DMS153 (cell line): ENCODE results near the gene MAPK8.
"Not testable (repeated sequence)": the region's sequence is repeated elsewhere in the genome, so short reads cannot be mapped to it uniquely, and the experiment has no call there.

Source experiments
- DNase-seq: peaks from one replicate; lab custom pipeline; 2025; lab: John Stamatoyannopoulos, UW

Gene MAPK8

DNA sequence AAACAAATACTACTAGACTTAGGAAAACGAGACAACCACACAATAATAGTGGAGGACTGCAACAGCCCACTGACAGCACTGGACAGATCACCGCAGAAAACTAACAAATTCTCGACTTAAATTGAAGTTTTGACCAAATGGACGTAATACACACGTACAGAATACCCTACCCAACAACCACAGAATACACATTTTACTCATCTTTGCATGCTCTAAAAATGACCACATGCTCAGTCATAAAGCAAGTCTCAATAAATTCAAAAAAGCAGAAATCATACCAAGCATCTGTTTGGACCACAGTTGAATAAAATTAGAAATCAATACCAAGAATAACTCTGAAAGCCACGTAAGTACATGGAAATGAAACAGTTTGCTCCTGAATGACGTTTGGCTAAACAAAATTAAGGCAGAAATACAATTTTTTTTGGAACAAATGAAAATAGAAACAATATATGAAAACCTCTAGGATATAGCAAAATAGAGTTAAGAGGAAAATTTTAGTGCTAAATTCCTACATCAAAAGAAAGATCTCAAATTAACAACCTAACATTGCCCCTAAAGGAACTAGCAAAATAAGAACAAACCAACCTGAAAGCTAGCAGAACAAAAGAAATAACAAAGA lies 30.6 kb downstream of the MAPK8 start:
- DNase-seq, result no peak

DNA sequence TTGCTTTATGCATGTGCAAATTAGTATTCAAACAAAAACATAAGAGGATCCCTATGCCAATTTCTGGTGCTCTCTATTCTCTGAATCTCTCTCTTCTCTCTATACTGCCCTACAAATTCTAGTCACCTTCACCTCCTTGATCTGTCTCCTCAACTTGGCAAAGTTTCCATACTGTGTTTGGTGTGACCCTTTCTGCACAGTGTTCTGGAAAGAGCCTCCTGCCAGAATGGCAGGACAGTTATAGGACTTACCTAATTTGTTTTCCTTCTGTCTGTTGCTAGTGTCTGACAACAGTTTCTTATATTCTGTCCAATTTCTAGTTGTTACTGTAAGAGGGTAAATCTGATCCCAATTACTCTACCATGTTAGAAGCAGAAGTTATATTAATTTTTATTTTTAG lies 34.3 kb downstream of the MAPK8 start:
- DNase-seq, result no peak

DNA sequence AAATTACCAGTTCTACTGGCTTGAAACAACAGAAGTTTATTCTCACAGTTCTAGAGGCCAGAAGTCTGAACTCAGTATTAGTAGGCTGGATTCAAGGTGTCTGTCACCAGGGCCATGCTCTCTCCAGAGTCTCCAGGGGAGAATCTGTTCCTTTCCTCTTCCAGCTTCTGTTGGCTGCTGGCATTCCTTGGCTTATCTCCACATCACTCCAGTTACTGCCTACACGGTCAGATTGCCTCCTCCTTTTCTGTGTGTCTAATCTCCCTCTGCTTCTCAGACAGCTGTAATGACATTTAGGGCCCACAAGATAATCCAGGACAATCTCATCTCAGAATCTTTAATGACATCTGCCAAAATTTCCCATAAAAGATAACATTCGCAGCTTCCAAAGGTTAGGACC lies 36.6 kb downstream of the MAPK8 start:
- no peak for DNase-seq

DNA sequence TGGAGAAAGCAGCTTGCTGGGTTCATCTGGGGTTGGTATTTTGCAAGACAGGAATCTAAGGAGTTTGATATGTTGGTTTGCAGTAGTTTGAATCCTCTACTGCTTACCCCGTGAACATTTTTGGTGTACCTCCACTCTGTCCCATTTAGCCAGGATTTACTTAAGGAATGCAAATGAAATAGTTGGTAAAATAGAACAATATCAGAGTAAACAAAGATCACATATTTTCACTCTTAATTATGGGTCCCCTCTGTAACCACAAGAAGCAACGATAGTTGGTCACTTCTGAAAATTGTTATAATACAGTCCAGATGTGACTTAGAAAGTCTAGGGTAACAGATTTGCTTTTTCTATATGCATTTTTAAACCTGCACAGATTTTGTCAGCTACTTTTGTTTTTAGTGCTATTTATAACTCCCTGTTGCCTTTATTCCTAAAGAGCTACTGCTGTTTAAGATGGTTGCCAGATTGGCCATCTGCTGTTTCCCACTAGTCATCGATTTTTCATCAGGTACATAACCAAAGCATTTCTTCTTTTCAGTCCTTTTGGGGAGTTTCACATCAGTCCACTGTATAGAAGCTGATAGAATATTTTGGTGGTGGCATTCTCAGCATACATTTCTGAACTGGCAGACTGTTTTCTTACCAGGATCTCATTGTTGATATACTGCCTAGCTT lies 37.6 kb downstream of the MAPK8 start:
- DNase-seq, result no peak

DNA sequence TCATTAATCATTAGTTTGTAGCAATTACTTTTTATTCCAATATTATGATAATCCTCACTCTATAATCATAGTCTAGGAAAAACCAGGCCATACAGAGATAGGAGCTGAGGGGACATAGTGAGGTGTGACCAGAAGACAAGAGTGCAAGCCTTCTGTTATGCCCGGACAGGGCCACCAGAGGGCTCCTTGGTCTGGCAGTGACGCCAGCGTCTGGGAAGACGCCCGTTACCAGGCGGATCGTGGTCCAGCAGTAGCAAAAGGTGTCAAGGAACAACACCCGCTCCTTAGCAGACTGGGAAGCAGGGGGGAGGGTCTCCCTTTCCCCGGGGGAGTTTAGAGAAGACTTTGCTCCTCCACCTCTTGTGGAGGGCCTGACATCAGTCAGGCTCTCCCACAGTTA lies 39.8 kb downstream of the MAPK8 start:
- DNase-seq, result not testable (repeated sequence)

DNA sequence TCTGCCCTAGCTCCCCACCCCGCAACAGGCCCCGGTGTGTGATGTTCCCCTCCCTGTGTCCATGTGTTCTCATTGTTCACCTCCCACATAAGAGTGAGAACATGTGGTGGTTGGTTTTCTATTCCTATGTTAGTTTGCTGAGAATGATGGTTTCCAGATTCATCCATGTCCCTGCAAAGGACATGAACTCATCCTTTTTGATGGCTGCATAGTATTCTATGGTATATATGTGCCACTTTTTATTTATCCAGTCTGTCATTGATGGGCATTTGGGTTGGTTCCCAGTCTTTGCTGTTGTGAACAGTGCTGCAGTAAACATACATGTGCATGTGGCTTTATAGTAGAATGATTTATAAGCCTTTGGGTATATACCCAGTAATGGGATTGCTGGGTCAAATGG lies 41.1 kb downstream of the MAPK8 start:
- DNase-seq, result not testable (repeated sequence)

DNA sequence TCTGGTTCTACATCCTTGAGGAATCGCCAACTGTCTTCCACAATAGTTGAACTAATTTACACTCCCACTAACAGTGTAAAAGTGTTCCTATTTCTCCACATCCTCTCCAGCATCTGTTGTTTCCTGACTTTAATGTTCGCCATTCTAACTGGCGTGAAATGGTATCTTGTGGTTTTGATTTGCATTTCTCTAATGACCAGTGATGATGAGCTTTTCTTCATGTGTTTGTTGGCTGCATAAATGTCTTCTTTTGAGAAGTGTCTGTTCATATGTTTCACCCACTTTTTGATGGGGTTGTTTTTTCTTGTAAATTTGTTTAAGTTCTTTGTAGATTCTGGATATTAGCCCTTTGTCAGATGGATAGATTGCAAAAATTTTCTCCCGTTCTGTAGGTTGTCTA lies 41.5 kb downstream of the MAPK8 start:
- DNase-seq, result not testable (repeated sequence)

DNA sequence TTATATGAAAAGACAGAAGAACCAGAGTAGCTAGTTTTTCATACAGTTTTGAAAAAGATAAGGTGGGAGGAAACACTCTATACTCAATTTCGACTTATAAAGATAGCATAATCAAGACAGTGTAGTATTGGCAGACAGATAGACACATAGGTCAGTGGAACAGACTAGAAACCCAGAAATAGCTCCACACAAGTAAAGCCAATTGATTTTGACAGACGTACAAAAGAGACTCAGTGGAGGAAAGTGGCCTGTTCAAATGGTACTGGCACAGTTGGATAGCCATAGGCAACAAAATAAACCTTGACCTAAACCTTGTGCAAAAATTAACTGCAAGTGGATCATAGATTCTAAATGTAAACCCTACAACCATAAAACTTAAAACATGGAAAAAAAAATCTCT lies 46.8 kb downstream of the MAPK8 start:
- DNase-seq, result no peak

DNA sequence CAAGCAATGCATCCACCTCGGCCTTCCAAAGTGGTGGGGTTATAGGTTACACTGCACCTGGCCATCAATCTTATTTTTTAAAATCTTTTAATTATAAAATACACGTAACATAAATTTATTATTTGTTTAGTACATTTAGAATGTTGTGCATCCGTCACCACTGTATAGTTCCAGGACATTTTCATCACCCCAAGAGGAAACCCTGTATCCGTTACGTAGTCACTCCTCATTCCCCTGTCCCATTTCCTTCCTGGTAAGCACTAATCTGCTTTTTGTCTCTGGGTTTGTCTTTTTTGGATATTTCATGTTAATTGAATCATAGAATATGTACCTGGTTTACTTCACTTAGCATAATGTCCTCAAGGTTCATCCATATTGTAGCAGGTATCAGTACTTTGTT lies 51.2 kb downstream of the MAPK8 start:
- DNase-seq, result no peak

DNA sequence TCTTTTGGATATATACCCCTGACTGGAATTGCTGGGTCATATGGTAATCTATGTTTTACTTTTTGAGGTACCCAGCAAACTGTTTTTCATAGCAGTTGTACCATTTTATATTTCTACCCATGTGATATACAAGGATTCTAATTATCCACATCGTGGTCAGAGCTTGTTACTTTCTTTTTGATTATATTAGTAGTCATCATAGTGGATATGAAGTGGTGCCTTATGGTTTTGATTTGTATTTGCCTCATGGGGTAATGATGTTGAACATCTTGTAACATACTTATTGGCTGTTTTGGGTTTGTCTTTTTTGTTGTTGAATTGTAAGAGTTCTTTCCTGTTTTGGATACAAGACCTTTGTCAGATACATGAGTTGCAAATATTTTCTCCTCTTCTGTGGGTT lies 51.7 kb downstream of the MAPK8 start:
- no peak for DNase-seq

DNA sequence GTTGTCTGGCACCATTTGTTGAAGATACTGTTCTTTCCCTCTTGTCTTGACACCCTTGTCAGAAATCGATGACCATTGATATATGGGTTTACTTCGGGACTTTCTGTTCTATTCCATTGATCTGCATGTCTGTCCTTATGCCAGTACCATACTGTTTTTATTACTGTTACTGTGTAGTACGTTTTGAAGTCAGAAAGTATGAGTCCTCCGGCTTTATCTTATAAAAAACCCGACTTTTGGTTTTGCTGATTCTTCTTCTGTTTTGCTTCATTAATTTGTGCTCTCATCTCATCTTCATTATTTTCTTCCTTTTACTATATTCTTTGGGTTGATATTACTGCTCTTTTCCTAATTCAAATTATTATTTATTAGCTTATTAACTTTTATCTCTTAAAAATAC lies 52.4 kb downstream of the MAPK8 start:
- no peak for DNase-seq

DNA sequence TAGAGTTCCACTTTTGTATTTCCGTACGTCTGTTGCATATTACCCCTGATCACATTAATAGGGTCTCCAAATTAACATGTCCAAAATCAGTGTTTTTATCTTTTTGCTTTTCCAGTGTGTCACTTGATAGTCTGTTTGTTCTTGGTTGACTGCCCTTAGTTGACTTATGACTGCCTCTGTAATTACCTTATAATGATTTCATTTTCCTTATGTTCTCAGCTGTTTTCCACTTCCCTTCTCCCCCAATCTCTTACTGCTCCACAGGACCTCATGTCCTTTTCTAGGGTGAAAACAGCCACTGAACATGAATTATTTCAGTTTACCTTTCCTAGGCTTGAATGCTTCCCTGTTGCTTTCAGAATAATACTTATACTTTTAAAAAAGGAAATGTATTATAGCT lies 54.7 kb downstream of the MAPK8 start:
- no peak for DNase-seq

DNA sequence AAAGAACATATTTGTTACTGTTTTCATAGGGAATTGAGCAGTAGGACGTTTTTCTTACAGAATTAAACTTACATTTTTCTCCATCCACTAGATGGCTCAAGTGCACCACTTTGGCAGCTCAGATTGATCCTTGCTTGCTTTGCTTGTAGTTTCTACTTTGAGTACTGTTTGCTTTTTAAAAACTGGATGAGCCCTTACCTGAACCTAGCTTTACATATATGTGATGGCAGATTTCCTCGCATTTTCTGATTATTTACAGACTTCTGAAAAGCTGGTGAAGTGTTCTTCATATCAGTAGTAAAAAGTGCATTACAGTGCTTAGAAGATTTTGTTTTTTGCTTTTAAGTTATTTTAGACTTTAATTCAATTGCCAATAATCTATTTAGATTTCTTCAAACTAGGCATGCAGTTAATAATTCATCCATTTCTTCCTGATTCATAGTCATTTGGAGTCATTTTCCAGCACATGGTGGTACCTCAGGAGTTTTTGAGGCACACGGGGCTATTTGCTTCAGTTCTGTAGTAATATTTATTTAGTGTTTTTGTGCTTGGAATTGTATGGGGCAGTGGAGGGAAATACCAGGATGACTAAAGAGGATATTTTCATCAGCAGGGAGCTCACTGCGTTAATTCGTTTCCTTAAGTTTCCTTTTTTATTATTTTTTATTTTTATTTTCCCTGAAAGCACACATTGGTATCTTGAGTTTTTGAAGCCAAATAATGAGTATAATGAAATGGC lies 57.3 kb downstream of the MAPK8 start:
- DNase-seq, result peak; percentile 54

DNA sequence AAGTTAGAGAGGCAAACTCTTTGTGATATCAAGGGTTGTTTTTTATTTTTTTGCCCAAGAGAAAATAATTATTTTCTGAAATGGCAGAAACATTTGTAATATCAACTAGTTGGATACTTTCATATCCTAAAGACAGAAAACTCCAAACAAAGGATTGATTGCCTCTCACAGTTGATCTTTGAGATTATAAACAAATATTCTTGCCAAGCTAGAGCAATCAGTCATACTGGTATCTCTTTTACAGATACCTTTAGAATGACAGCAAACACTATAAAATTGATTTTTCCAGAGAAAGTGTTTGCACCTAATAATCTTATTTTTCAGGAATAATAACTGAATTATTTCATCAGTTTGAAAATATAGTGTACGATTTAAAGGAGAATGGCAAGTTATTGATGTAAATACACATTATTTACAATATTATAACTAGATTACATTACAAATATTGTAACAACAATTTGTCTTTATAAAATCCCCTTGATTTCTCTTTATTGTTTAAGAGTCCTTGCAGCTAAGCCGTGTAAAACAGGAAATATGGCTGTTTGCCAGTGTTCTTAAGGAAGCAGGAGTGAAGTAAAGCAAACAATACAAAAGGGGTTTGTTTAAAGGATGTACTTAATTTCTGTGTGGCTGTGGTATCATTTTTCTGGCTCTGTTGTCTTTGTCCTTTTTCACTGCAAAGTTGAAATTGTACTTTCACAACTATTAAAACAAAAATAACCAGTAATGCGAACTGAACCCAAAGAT lies 58.4 kb downstream of the MAPK8 start:
- peak; percentile 53 for DNase-seq

DNA sequence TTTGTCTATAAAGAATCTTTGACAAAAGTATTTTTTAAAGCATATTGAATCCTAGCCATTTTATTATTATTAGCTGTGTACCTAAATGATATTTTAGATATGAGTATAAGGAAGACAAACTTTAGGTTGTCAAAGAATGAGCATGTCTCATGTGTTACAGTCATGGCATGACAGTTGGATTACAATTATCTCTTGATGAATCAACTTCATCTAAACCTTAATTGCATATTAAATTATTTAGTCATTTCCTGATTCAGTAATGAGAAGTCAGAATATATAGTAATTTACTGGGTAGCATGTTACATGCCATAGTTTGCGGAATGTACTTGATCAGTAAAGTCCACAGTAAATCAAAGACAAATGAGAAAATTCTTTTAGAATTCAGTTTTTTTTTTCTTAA lies 59.2 kb downstream of the MAPK8 start:
- DNase-seq, result no peak

DNA sequence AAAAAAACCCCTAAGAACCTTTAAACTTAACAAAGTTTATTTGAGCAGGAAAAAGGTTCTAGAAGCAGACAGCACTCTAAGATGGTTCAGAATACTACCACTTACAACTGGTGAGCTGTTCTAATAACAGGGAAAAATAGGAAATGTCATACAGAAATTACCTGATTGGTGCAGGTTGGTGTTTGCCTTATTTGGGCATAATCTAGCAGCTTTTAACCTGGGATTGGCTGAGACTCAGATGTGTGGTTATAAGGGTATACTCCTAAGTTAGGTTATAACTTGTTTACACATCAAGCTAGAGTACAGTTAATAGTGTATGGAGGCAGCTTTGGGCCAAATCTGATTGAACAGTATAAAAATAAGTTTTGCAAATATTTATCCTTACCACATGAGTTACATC lies 59.8 kb downstream of the MAPK8 start:
- DNase-seq, result no peak

DNA sequence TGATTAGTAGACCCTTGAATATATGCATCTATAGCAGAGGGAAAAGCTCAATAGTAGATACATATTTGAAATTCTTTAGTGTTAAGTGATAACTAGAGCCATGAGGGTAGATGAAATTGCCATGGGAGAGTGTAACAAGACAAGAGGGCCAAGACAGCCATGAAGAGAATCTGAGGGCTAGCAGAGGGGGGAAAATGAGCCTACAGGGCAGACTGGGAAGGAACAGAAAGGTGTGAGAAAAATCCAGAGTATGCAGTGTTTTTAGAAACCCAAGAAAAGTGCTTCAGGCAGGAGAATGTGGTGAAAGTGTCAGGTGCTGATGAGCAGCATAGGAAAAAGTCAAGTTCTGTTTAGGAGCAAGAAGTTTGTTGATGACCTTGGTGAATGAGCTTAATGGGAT lies 63.0 kb downstream of the MAPK8 start:
- no peak for DNase-seq

DNA sequence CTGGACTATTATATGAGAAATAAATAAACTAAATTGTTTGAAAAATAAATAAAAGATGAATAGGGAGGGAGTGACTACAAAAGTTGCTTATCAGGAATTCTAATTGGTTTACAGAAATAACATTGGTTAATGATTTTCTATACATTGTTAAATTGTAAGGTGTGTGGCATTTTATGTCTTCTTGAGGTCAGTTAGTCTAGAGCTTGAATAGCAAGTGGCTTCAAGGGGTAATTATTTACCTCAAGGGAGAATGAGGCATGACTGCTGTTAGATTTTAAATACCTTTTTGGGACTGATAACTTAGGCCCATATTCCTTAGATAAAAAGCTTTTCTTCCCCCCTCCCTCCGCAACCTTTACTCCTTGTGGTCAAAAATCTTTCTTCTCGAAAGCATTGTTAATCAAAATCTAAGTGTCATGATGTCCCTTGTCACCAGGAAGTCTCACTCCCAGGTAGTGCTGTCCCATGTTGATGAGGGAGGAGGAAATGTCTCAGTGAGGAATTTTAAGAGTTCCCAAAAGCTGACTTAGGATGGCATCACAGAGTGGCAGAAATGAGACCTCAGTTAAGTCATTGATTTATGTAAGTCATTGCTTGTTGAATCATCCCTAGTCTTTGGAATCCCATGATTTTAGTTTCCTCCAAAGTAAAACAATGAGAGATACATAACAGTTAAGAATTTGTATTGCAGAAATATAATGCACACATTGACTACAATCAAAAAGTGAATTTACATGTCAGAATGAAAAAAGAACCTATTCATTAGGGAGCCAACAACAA lies 71.5 kb downstream of the MAPK8 start:
- no peak for DNase-seq

DNA sequence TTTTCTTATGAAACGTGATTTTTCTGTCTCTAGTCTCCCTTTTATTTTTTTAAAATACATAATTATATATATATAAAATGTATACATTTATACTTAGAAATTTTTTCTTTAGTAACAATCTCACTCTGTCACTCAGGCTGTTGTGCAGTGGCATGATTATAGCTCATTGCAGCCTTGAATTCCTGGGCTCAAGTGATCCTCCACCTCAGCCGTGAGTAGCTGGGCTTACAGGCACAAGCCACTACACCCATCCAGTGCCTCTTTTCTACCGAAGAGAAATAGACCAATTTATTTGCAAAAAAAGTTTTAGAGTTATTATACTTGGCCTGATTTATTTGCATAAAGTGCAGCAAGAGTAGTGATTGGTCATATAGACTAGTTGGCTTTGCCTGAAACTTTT lies 72.2 kb downstream of the MAPK8 start:
- DNase-seq, result no peak

DNA sequence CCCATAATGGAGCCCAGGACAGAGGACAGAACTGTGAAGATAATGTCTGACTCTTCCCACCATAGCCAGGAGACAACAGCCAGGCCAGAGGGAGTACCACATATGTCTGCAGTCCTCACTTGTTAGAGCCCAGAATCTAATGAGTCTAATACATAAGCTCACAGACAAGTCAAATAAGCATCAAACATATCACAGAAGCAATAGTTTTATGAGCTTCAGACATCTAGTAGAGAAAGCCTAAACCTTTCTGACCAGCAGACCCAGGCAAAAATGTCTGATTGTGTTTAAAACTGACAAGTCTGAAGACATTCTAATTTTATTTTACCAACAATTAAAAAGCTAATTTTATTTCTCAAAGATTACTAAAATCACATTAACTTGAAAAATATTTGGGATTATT lies 75.5 kb downstream of the MAPK8 start:
- DNase-seq, result no peak

DNA sequence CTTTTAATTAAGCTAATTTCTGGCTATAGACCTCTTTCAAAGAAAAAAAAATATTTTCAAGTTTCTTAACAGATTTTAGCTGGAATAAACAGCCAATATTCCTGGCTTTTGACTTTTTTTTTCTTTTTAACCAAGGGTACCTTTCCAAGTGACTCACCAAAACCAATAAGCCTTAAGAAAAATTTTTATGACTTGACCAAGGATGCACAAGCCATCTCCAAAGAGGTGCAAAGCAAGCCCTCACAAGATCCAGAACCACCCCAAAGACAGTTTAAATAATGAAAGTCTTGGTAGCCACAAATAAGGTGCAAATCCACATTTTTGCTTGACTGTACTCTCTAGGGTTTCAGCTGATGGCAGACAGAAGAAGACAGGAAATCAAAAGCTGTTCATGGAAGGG lies 76.5 kb downstream of the MAPK8 start:
- no peak for DNase-seq

DNA sequence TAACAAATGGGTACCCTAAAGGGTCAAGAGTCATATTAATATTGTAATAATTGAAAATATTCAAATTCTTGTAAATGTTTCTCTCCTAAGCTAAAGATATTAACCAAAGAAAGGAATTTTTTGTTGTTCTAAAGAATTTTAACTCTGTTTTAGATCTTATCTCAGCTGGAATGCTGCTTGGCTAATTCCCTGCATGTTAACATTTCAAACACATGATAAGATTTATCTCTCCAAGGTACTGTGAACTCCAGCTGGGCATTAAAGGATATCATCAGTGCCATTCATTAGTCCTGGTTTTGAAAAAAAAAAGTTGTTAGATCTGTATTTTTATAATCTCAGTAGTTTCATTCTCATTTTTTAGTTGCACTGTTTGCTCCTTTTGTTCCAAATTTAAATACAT lies 76.9 kb downstream of the MAPK8 start:
- DNase-seq, result no peak
